ENCODE measurements around the gene ZNF784. TPM values are rescaled to one million over a fixed set of nuclear protein-coding genes. Genes with fewer than 3 reads are reported as not detected.

Gene ZNF784
- total and polyA plus RNA-seq, 9 donors = 6.0 to 16.9 (median 11.7) TPM

DNA sequence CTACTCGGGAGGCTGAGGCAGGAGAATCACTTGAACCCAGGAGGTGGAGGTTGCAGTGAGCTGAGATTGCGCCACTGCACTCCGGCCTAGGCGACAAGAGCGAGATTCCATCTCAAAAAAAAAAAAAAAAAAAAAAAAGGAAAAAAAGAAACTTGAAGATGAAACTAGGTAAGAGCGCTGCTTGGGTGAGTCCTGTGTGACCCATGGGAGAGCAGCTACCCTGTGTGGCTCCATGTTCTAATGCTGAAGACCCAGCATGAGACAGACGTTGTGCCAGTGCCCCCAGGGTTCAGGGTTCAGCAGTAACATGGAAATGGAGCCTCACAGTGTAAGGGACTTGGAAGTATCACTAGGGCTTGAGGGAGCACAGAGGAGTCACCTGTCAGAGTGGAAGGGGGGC lies 5.9 kb downstream of the ZNF784 start:
- DNase-seq = no peak
- no peak overlapping the region for H3K4me3 ChIP-seq
- no peak for TF ChIP-seq POLR2A (IDR thresholded peaks at IDR 0.05)
- TF ChIP-seq, protein P1, sequence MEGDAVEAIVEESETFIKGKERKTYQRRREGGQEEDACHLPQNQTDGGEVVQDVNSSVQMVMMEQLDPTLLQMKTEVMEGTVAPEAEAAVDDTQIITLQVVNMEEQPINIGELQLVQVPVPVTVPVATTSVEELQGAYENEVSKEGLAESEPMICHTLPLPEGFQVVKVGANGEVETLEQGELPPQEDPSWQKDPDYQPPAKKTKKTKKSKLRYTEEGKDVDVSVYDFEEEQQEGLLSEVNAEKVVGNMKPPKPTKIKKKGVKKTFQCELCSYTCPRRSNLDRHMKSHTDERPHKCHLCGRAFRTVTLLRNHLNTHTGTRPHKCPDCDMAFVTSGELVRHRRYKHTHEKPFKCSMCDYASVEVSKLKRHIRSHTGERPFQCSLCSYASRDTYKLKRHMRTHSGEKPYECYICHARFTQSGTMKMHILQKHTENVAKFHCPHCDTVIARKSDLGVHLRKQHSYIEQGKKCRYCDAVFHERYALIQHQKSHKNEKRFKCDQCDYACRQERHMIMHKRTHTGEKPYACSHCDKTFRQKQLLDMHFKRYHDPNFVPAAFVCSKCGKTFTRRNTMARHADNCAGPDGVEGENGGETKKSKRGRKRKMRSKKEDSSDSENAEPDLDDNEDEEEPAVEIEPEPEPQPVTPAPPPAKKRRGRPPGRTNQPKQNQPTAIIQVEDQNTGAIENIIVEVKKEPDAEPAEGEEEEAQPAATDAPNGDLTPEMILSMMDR (IDR thresholded peaks at IDR 0.05) = no peak
- no peak for TF ChIP-seq EP300 (IDR thresholded peaks at IDR 0.05)
- intact Hi-C loops (cut with DNase I) = no loop called here
- H3K4me1 ChIP-seq (ENCODE audit: insufficient read depth) = peaks cover 2% of the 10 kb centered on the region
- no peak overlapping the region for H3K27ac ChIP-seq
- no peaks in the 10 kb centered on the region for H3K9me3 ChIP-seq
- H3K27me3 ChIP-seq = no peaks in the 10 kb centered on the region
- whole genome bisulfite sequencing, 3 donors = 80 to 84% (median 83%) methylated on average over 7 of the region's 7 CpGs
- H3K36me3 ChIP-seq = no peaks in the 10 kb centered on the region

- Histone ChIP-seq H3K9me3 (no peaks in the 10 kb centered on the region), H3K27ac (no peak overlapping the region), H3K36me3 (no peaks in the 10 kb centered on the region), H3K4me1 (ENCODE audit: insufficient read depth) (no peaks in the 10 kb centered on the region), H3K27me3 (no peaks in the 10 kb centered on the region), H3K4me3 (no peak overlapping the region)
- 80 to 82% (median 80%) methylated on average over 8 of the region's 8 CpGs for WGBS, 3 donors
- TF ChIP-seq POLR2A (IDR thresholded peaks at IDR 0.05) = no peak
- TF ChIP-seq, protein P1 (IDR thresholded peaks at IDR 0.05) = no peak
- TF ChIP-seq EP300 (IDR thresholded peaks at IDR 0.05) = no peak
- no peak for DNase-seq
- intact Hi-C loops (cut with DNase I) = no loop called here
Measured at GRCh38 chr19:55617426-55617825, 6.9 kb downstream of the ZNF784 start.

DNA sequence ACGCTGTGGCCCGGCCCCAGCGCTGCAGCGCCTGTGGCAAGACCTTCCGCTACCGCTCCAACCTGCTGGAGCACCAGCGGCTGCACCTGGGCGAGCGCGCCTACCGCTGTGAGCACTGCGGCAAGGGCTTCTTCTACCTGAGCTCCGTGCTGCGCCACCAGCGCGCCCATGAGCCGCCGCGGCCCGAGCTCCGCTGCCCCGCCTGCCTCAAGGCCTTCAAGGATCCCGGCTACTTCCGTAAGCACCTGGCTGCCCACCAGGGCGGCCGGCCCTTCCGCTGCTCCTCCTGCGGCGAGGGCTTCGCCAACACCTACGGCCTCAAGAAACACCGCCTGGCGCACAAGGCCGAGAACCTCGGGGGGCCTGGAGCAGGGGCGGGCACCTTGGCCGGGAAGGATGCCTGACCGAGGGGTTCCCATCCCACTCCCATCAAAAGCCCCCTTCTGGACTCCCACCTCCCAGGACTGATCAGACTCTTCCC lies 7.9 kb downstream of the ZNF784 start:
- Histone ChIP-seq H3K27ac (no peak overlapping the region), H3K9me3 (no peaks in the 10 kb centered on the region), H3K4me1 (ENCODE audit: insufficient read depth) (peaks cover 1% of the 10 kb centered on the region), H3K27me3 (no peaks in the 10 kb centered on the region), H3K36me3 (no peaks in the 10 kb centered on the region), H3K4me3 (no peak overlapping the region)
- WGBS, 3 donors = 94 to 97% (median 96%) methylated on average over 38 of the region's 38 CpGs
- no peak for TF ChIP-seq EP300 (IDR thresholded peaks at IDR 0.05)
- TF ChIP-seq, protein P1 (IDR thresholded peaks at IDR 0.05) = no peak
- TF ChIP-seq POLR2A (IDR thresholded peaks at IDR 0.05) = no peak
- intact Hi-C loops (cut with DNase I) = no loop called here
- DNase-seq = no peak

DNA sequence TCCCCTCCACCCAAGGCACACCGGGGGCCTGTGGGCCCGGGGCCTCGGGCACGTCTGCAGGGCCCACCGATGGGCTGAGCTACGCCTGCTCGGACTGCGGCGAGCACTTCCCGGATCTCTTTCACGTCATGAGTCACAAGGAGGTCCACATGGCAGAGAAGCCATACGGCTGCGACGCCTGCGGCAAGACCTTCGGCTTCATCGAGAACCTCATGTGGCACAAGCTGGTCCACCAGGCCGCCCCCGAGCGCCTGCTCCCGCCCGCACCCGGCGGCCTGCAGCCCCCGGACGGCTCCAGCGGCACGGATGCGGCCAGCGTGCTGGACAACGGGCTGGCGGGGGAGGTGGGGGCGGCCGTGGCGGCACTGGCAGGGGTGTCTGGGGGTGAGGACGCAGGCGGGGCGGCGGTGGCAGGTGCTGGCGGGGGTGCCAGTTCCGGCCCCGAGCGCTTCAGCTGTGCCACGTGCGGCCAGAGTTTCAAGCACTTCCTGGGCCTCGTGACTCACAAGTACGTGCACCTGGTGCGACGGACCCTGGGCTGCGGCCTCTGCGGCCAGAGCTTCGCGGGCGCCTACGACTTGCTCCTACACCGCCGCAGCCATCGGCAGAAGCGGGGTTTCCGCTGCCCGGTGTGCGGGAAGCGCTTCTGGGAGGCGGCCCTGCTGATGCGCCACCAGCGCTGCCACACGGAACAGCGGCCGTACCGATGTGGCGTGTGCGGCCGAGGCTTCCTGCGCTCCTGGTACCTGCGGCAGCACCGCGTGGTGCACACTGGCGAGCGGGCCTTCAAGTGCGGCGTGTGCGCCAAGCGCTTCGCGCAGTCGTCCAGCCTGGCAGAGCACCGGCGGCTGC lies 8.6 kb downstream of the ZNF784 start:
- intact Hi-C loops (cut with DNase I) = no loop called here
- TF ChIP-seq POLR2A (IDR thresholded peaks at IDR 0.05) (no peak), EP300 (IDR thresholded peaks at IDR 0.05) (no peak)
- TF ChIP-seq, protein P1 (IDR thresholded peaks at IDR 0.05) = no peak
- DNase-seq = no peak
- 95% methylated on average over 70 to 88 of the region's 88 CpGs for WGBS, 3 donors
- Histone ChIP-seq H3K9me3 (no peaks in the 10 kb centered on the region), H3K36me3 (no peaks in the 10 kb centered on the region), H3K4me3 (no peak overlapping the region), H3K27ac (no peak overlapping the region), H3K27me3 (no peaks in the 10 kb centered on the region), H3K4me1 (ENCODE audit: insufficient read depth) (peaks cover 1% of the 10 kb centered on the region)
